A549 (cell line): ENCODE measurements around the gene ZC3H4.

Experiments
- CEBPB ChIP-seq, 2 experiments: fragments of >200 bp in 1 of 2; sonication (Bioruptor Twin) in 1 of 2; formaldehyde crosslinking in 1 of 2; IDR thresholded peaks; 2 replicates each; pipeline ENCODE4 v1.6.1; 2012 to 2016
- CTCF ChIP-seq: fragments of >200 bp; sonication (Bioruptor Twin); formaldehyde crosslinking; IDR thresholded peaks from 3 replicates; pipeline ENCODE4 v1.5.1; 2016
- KDM1A ChIP-seq: fragments of 200-600 bp; sonication (generic); IDR thresholded peaks from 2 replicates; pipeline ENCODE4 v1.6.1; 2016; ENCODE audit warnings: low read depth, mild to moderate bottlenecking
- MAZ ChIP-seq: fragments of 150-350 bp; IDR thresholded peaks from 2 replicates; pipeline ENCODE4 v1.6.1; 2014; ENCODE audit warnings: antibody characterized with exemption, low read depth, low read length, borderline replicate concordance
- POLR2A ChIP-seq: IDR thresholded peaks from 2 replicates; pipeline ENCODE4 v1.6.1; 2012; ENCODE audit warnings: mild to moderate bottlenecking, low read length
- RCOR1 ChIP-seq: fragments of 150-350 bp; IDR thresholded peaks from 2 replicates; pipeline ENCODE4 v1.6.1; 2014; ENCODE audit warnings: antibody characterized with exemption, low read length, low read depth
- RFX5 ChIP-seq: fragments of 450-650 bp; IDR thresholded peaks from 2 replicates; pipeline ENCODE4 v1.7.1; 2014; ENCODE audit warnings: antibody characterized with exemption, mild to moderate bottlenecking, moderate library complexity
- SMC3 ChIP-seq: fragments of >200 bp; sonication (Bioruptor Twin); formaldehyde crosslinking; IDR thresholded peaks from 3 replicates; pipeline ENCODE4 v1.6.1; 2018; ENCODE audit warnings: inconsistent platforms

DNA sequence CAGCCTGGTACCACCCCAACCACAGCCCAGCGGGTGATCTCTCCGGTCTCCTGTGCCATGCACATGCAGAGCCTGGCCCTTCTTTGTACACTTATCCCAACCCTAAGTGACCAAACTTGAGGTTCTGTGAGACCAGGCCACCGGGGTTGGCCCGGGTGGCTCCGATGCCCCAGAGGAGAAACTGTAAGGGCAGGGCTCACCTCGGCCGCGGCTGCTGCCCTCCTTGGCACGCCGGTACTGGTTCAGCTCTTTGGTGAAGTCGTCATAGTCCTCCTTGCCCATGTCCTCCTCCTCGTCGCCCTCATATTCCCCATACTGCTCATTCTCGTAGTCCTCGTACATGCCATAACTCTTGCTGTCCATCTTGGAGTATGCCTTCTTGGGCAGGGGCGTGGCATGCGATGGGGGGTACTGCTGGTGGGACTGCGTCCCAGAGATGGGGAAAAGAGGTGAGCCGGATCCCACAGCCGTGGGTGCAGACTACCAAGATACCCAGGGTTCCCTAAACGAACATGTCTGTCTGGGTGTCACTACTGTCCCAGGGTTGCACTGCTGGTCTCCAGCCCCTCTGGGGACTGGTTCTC lies 23.7 kb downstream of the ZC3H4 start:
- no peak for TF ChIP-seq CTCF
- no peak for TF ChIP-seq POLR2A
- no peak for TF ChIP-seq RFX5
- TF ChIP-seq KDM1A, result no peak
- no peak for TF ChIP-seq RCOR1
- TF ChIP-seq SMC3, result no peak
- no peak for TF ChIP-seq CEBPB (IDR thresholded peaks at IDR 0.05)
- TF ChIP-seq MAZ, result no peak
